Endothelial cell of umbilical vein (primary cell): ENCODE measurements around the gene TSPAN1. TPM values are rescaled to one million over a fixed set of nuclear protein-coding genes. Genes with fewer than 3 reads are reported as not detected.

Source experiments
- BruUV-seq: library from RNA; stranded (reverse); fragments of 400-500 nt; replicated peaks from 2 replicates; lab custom pipeline; 2021; lab: Mats Ljungman, UMichigan
- CTCF ChIA-PET: fragments of 300-600, 350-600 bp; sonication (Branson Sonifier 250); formaldehyde crosslinking; loops from one replicate; lab custom pipeline; 2021; ENCODE audit warnings: antibody characterized with exemption, inconsistent platforms; lab: Charles Lee
- POLR2A ChIA-PET: fragments of 300-600, 350-600 bp; sonication (Branson Sonifier 250); formaldehyde crosslinking; loops from one replicate; lab custom pipeline; 2021; ENCODE audit warnings: antibody characterized with exemption, inconsistent platforms; lab: Charles Lee
- DNase-seq: peaks from one replicate; pipeline ENCODE4 v3.0.0-alpha.2; 2011; ENCODE audit warnings: low read depth, low spot score
- FAIRE-seq: peaks from 2 replicates; lab custom pipeline; 2011; peaks lifted over from hg19 to GRCh38; lab: Jason Lieb, UNC
- H2AFZ ChIP-seq: 2 replicates; pipeline ENCODE4 v1.6.0; 2012; ENCODE audit warnings: low read depth, low read length, control low read depth, inconsistent platforms
- H3K27ac ChIP-seq: 2 replicates; pipeline ENCODE4 v1.5.1; 2011; ENCODE audit warnings: low read depth, mild to moderate bottlenecking, control low read depth, low read length, moderate library complexity; ENCODE audit not compliant: insufficient read depth
- H3K27me3 ChIP-seq, 2 experiments: 2 replicates each; pipeline versions ENCODE4 v1.6.0 to v1.6.1; 2011; ENCODE audit warnings: low read length in 2 of 2, mixed read lengths in 1 of 2; ENCODE audit not compliant: control insufficient read depth in 2 of 2, insufficient read depth in 2 of 2
- H3K36me3 ChIP-seq, 2 experiments: 2 replicates in 1 of 2; 3 replicates in 1 of 2; pipeline ENCODE4 v1.5.1; 2011; ENCODE audit warnings: low read length in 2 of 2, mild to moderate bottlenecking in 1 of 2, moderate library complexity in 1 of 2; ENCODE audit not compliant: control insufficient read depth in 2 of 2, insufficient read depth in 2 of 2; ENCODE audit errors: extremely low read depth in 1 of 2
- H3K4me1 ChIP-seq: 3 replicates; pipeline ENCODE4 v1.5.1; 2011; ENCODE audit warnings: mild to moderate bottlenecking, low read length; ENCODE audit not compliant: control insufficient read depth, insufficient read depth; ENCODE audit errors: extremely low read depth
- H3K4me2 ChIP-seq: 2 replicates; pipeline ENCODE4 v1.6.1; 2011; ENCODE audit warnings: low read length, control low read depth, mixed read lengths; ENCODE audit not compliant: insufficient read depth
- H3K4me3 ChIP-seq, 3 experiments: fragments of 200-600 bp in 1 of 3; sonication (generic), shearing (Covaris generic) in 1 of 3; replicated peaks in 1 of 3; 2 replicates each; pipeline ENCODE4 v1.5.1; 2011 to 2016; ENCODE audit warnings: control low read depth in 3 of 3, low read length in 3 of 3, mild to moderate bottlenecking in 2 of 3, inconsistent platforms in 1 of 3, low read depth in 1 of 3, moderate library complexity in 1 of 3; ENCODE audit not compliant: insufficient read depth in 1 of 3
- H3K79me2 ChIP-seq: 2 replicates; pipeline ENCODE4 v1.6.0; 2012; ENCODE audit warnings: low read length, inconsistent platforms; ENCODE audit not compliant: control insufficient read depth, insufficient read depth
- H3K9ac ChIP-seq: replicated peaks from 2 replicates; pipeline ENCODE3; 2011; ENCODE audit warnings: low read length, control low read depth; ENCODE audit not compliant: insufficient read depth; ENCODE audit errors: extremely low read depth
- H3K9me1 ChIP-seq: replicated peaks from 3 replicates; pipeline ENCODE4 v1.6.0; 2011; ENCODE audit warnings: mild to moderate bottlenecking, low read length; ENCODE audit not compliant: control insufficient read depth, insufficient read depth; ENCODE audit errors: extremely low read depth
- H3K9me3 ChIP-seq: replicated peaks from 2 replicates; pipeline ENCODE4 v1.5.1; 2012; ENCODE audit warnings: low read length, inconsistent platforms; ENCODE audit not compliant: control insufficient read depth, insufficient read depth
- H4K20me1 ChIP-seq: replicated peaks from 2 replicates; pipeline ENCODE3; 2011; ENCODE audit warnings: mild to moderate bottlenecking, low read length; ENCODE audit not compliant: control insufficient read depth, insufficient read depth; ENCODE audit errors: extremely low read depth
- CTCF ChIP-seq, 2 donors: IDR thresholded peaks; 1 replicate in 1 of 2; 2 replicates in 1 of 2; pipeline ENCODE4 v1.5.1; 2011; ENCODE audit warnings: low read length in 2 of 2, mild to moderate bottlenecking in 2 of 2, moderate library complexity in 2 of 2, control low read depth in 1 of 2, inconsistent platforms in 1 of 2, low read depth in 1 of 2; ENCODE audit not compliant: insufficient read depth in 1 of 2; ENCODE audit errors: extremely low read depth in 1 of 2
- EZH2 ChIP-seq: IDR thresholded peaks from 2 replicates; pipeline ENCODE4 v1.6.1; 2012; ENCODE audit warnings: borderline replicate concordance, low read depth, mild to moderate bottlenecking, moderate library complexity, low read length, inconsistent platforms; ENCODE audit not compliant: severe bottlenecking
- FOS ChIP-seq: IDR thresholded peaks from 2 replicates; pipeline ENCODE4 v1.6.1; 2011; ENCODE audit warnings: mild to moderate bottlenecking, low read length, moderate library complexity, borderline replicate concordance; ENCODE audit not compliant: insufficient read depth
- GATA2 ChIP-seq: IDR thresholded peaks from 2 replicates; pipeline ENCODE4 v1.7.0; 2011; ENCODE audit warnings: low read depth, mild to moderate bottlenecking, moderate library complexity, mixed read lengths, low read length; ENCODE audit not compliant: insufficient read length, insufficient read depth
- JUN ChIP-seq: IDR thresholded peaks from 2 replicates; pipeline ENCODE4 v1.6.1; 2011; ENCODE audit warnings: borderline replicate concordance, low read depth; ENCODE audit not compliant: insufficient read length, insufficient read depth
- MYC ChIP-seq: IDR thresholded peaks from one replicate; pipeline ENCODE4 v1.6.1; 2011; ENCODE audit warnings: mild to moderate bottlenecking, low read depth, low read length
- POLR2A ChIP-seq: IDR thresholded peaks from 2 replicates; pipeline ENCODE4 v1.6.1; 2012; ENCODE audit warnings: low read depth, mild to moderate bottlenecking, control low read depth, low read length
- POLR2AphosphoS5 ChIP-seq: IDR thresholded peaks from 2 replicates; pipeline ENCODE4 v1.6.1; 2012; ENCODE audit warnings: low read depth, mild to moderate bottlenecking, control low read depth, low read length, moderate library complexity; ENCODE audit not compliant: insufficient read depth
- dilution Hi-C: fragments of 300-500 bp; cut with MboI; formaldehyde crosslinking; loops from one replicate; pipeline ENCODE4 v1.15.0; 2019; ENCODE audit warnings: low sequenced_read_pairs; ENCODE audit not compliant: extremely low pct_ligation_motif_present
- intact Hi-C: fragments of 100-400 bp; cut with micrococcal nuclease; formaldehyde crosslinking; loops from one replicate; pipeline ENCODE4 v1.10.0; 2022
- polyA plus RNA-seq, 4 experiments: library from polyadenylated mRNA; depleted of rRNA in 3 of 4; stranded (reverse) in 3 of 4; unstranded in 1 of 4; fragments of >200 nt; gene quantifications; 2 replicates each; pipeline versions ENCODE4 v1.2.1 to v1.2.3, GENCODE V29; 2011 to 2012; ENCODE audit warnings: missing spikeins in 1 of 4
- total RNA-seq: library from RNA; stranded (reverse); gene quantifications from 2 replicates; pipeline ENCODE4 v1.2.3, GENCODE V29; 2021
- TF ChIP-seq, protein P1 (sequence below): IDR thresholded peaks from 2 replicates; pipeline ENCODE4 v1.6.1; 2011; ENCODE audit not compliant: insufficient read depth, insufficient read length

The TSPAN1 gene
- total and polyA plus RNA-seq, 2 donors (not counting 3 experiments of a cell fraction or from before 2014, with no cell fraction given), result 0.65 to 0.88 TPM

DNA sequence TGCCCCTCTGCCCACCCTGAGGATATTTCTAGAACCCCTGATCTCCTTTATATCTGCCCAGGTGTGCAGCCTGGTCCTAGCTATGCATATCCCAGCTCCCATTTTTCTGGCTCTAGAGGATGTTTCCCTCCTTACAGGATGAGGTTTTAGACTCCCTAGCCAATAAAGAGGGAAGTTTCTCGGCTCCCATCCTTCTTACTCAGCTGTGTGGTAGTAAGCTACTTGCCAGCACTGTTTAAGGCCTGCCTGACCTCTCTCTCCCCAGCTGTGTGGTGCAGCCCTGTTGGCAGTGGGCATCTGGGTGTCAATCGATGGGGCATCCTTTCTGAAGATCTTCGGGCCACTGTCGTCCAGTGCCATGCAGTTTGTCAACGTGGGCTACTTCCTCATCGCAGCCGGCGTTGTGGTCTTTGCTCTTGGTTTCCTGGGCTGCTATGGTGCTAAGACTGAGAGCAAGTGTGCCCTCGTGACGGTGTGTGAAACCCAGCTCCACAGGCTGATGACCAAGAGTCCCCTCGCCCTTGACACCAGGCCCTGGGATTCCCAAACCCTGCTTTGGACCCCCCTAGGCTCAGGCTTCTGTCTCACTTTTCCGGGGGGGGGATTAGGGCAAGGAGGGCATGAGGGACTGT is 9.2 kb downstream of the TSPAN1 start:
- Histone ChIP-seq H3K27me3 (no peaks in the 10 kb centered on the region), H3K4me2 (no peak overlapping the region), H3K9me3 (no peaks in the 10 kb centered on the region), H3K79me2 (no peaks in the 10 kb centered on the region), H3K4me1 (peaks cover 27% of the 10 kb centered on the region), H3K36me3 (no peaks in the 10 kb centered on the region), H3K9me1 (no peaks in the 10 kb centered on the region), H3K9ac (no peak overlapping the region), H4K20me1 (no peaks in the 10 kb centered on the region), H2AFZ (no peak overlapping the region), H3K4me3 (no peak overlapping the region), H3K27ac (peak overlapping the region; percentile 75)
- CTCF ChIA-PET, result interaction anchor here (1.0 to 7.0 kb wide), 9 partner anchors 16 to 671 kb away, joined by 3 to 134 read pairs (median 4); partner anchors contain the start of gene LURAP1
- DNase-seq, result no peak
- no peak for TF ChIP-seq FOS
- TF ChIP-seq, protein P1, sequence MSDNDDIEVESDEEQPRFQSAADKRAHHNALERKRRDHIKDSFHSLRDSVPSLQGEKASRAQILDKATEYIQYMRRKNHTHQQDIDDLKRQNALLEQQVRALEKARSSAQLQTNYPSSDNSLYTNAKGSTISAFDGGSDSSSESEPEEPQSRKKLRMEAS, result no peak
- TF ChIP-seq JUN, result no peak
- no peak for TF ChIP-seq GATA2
- no peak for TF ChIP-seq CTCF (IDR thresholded peaks at IDR 0.05; ENCODE audit: extremely low read depth in 1 of 2, insufficient read depth in 1 of 2, low read depth in 1 of 2, low read length in 2 of 2)
- no peak for TF ChIP-seq EZH2
- TF ChIP-seq POLR2AphosphoS5, result no peak
- TF ChIP-seq MYC, result no peak
- no peak for TF ChIP-seq POLR2A
- BruUV-seq, result no TSS peak
- dilution Hi-C loops (loop anchor here (25.0 kb wide), 1 partner anchor 147 kb away; no protein-coding TSS in a partner anchor), intact Hi-C loops (loop anchor here (1.0 to 5.0 kb wide), 3 partner anchors 14 to 158 kb away; partner anchors contain the start of genes NSUN4 and POMGNT1)
- no peak for FAIRE-seq
- POLR2A ChIA-PET, result no interaction called here
